Lung (tissue), 12 donors: Measurements from ENCODE around the gene PTPRG. TPM values are rescaled to one million over a fixed set of nuclear protein-coding genes. Genes with fewer than 3 reads are reported as not detected.

Experiments
- ATAC-seq: fragments of 200-7000 bp; cut with Tn5 transposase; one replicate; pipeline ENCODE4 v1.9.1; 2020; ENCODE audit warnings: moderate number of reproducible peaks; ENCODE audit not compliant: insufficient read depth, low FRiP score
- DNase-seq, 3 donors: peaks; one replicate each; pipeline ENCODE4 v3.0.0-alpha.2; 2013 to 2017
- H3K27ac ChIP-seq, 2 donors: one replicate each; pipeline ENCODE4 v1.5.1; 2013; ENCODE audit warnings: mild to moderate bottlenecking in 2 of 2, moderate library complexity in 2 of 2, control low read depth in 1 of 2, inconsistent platforms in 1 of 2, low read depth in 1 of 2, low read length in 1 of 2
- H3K27me3 ChIP-seq, 3 donors: one replicate each; pipeline ENCODE4 v1.5.1; 2013; ENCODE audit warnings: low read length in 2 of 3; ENCODE audit not compliant: control insufficient read depth in 3 of 3, insufficient read depth in 3 of 3
- H3K36me3 ChIP-seq, 4 donors: one replicate each; pipeline ENCODE4 v1.5.1; 2013; ENCODE audit warnings: low read length in 4 of 4, mild to moderate bottlenecking in 1 of 4, moderate library complexity in 1 of 4; ENCODE audit not compliant: control insufficient read depth in 4 of 4, insufficient read depth in 4 of 4
- H3K4me1 ChIP-seq, 5 donors: one replicate each; pipeline ENCODE4 v1.5.1; 2013; ENCODE audit warnings: low read length in 5 of 5, mild to moderate bottlenecking in 2 of 5, moderate library complexity in 1 of 5; ENCODE audit not compliant: control insufficient read depth in 5 of 5, insufficient read depth in 5 of 5
- H3K4me3 ChIP-seq: one replicate; pipeline ENCODE4 v1.5.1; 2013; ENCODE audit warnings: mild to moderate bottlenecking, control low read depth, moderate library complexity
- H3K9ac ChIP-seq, 2 donors: one replicate each; pipeline ENCODE4 v1.5.1; 2013; ENCODE audit warnings: low read length in 2 of 2, control low read depth in 1 of 2; ENCODE audit not compliant: insufficient read depth in 1 of 2
- H3K9me3 ChIP-seq, 4 donors: one replicate each; pipeline ENCODE4 v1.5.1; 2013; ENCODE audit warnings: low read length in 3 of 4, mild to moderate bottlenecking in 1 of 4, moderate library complexity in 1 of 4; ENCODE audit not compliant: control insufficient read depth in 4 of 4, insufficient read depth in 3 of 4
- CTCF ChIP-seq: IDR thresholded peaks from 2 replicates; pipeline ENCODE4 v1.5.1; 2012; ENCODE audit warnings: mild to moderate bottlenecking; ENCODE audit errors: control extremely low read depth, extremely low read depth
- WGBS, 2 donors: extraction: QIAGEN DNeasy Blood & Tissue Kit; methylation state at CpG; one replicate each; pipeline ENCODE4 v1.1.7; 2013; 5-methylcytosine and 5-hydroxymethylcytosine counted together
- polyA plus RNA-seq, 2 donors: library from polyadenylated mRNA; stranded (reverse); fragments of 200-250 nt; gene quantifications; one replicate each; pipeline ENCODE4 v1.2.1, GENCODE V29; 2013
- total RNA-seq, 2 donors: library from RNA; depleted of rRNA in 1 of 2; stranded (reverse); fragments of >200 nt in 1 of 2; gene quantifications; one replicate each; pipeline ENCODE4 v1.2.1, GENCODE V29; 2014 to 2021
- donor health status: control.
- donor health status: control.
- donor health status: Bipolar disorder and iron deficiency.
- donor health status: healthy.
- donor health status: DM: yes; HTN: yes; CAD: no.

PTPRG gene
- total and polyA plus RNA-seq, 4 donors, result 8.5 to 131 (median 75.9) TPM

- Histone ChIP-seq H3K9me3 (no peaks in the 10 kb centered on the region), H3K4me1 (peaks cover 0 to 1% (median 0%) of the 10 kb centered on the region in 5 donors), H3K36me3 (peaks cover 0 to 4% (median 0%) of the 10 kb centered on the region in 4 donors), H3K27me3 (no peaks in the 10 kb centered on the region), H3K4me3 (no peak overlapping the region), H3K27ac (no peak overlapping the region), H3K9ac (no peak overlapping the region)
- ATAC-seq, result no peak
- DNase-seq, result no peak
- 91 to 92% methylated on average over 6 of the region's 6 CpGs for WGBS, 2 donors
- no peak for TF ChIP-seq CTCF
These were observed 46.7 kb downstream of the PTPRG start for GRCh38 chr3:61608072-61608471.

GRCh38 chr3:61608711-61609110 lies 47.3 kb downstream of the PTPRG start:
- Histone ChIP-seq H3K27ac (no peak overlapping the region), H3K4me3 (no peak overlapping the region), H3K9me3 (no peaks in the 10 kb centered on the region), H3K4me1 (peaks cover 0 to 1% (median 0%) of the 10 kb centered on the region in 5 donors), H3K27me3 (no peaks in the 10 kb centered on the region), H3K36me3 (peaks cover 0 to 4% (median 0%) of the 10 kb centered on the region in 4 donors), H3K9ac (no peak overlapping the region)
- ATAC-seq, result no peak
- no peak for DNase-seq
- 84 to 90% methylated on average over 5 of the region's 5 CpGs for WGBS, 2 donors
- no peak for TF ChIP-seq CTCF

GRCh38 chr3:61610316-61610715 lies 48.9 kb downstream of the PTPRG start:
- H3K4me1 ChIP-seq, result peaks cover 0 to 4% (median 0%) of the 10 kb centered on the region in 5 donors
- no peak for DNase-seq
- H3K9me3 ChIP-seq, result no peaks in the 10 kb centered on the region
- TF ChIP-seq CTCF, result no peak
- H3K27ac ChIP-seq, result no peak overlapping the region
- H3K36me3 ChIP-seq, result peaks cover 0 to 4% (median 0%) of the 10 kb centered on the region in 4 donors
- no peak overlapping the region for H3K9ac ChIP-seq
- 61 to 68% methylated on average over 3 of the region's 3 CpGs for WGBS, 2 donors
- no peaks in the 10 kb centered on the region for H3K27me3 ChIP-seq
- H3K4me3 ChIP-seq, result no peak overlapping the region
- ATAC-seq, result no peak
